GM23338 (cell line): ENCODE results near the gene C8G. TPM values are rescaled to one million over a fixed set of nuclear protein-coding genes. Genes with fewer than 3 reads are reported as not detected.

Experiments
- ATAC-seq: fragments of 200-7000 bp; cut with Tn5 transposase; 3 replicates; pipeline ENCODE4 v1.9.1; 2020
- DNase-seq: peaks from one replicate; pipeline ENCODE4 v3.0.0-alpha.2; 2015; ENCODE audit warnings: low spot score
- H2AFZ ChIP-seq: fragments of 200-600 bp; sonication (generic); 2 replicates; pipeline ENCODE4 v1.8.0; 2016; ENCODE audit warnings: antibody characterized with exemption, mild to moderate bottlenecking, moderate library complexity
- H3F3A ChIP-seq: fragments of 200-600 bp; sonication (generic); replicated peaks from 2 replicates; pipeline ENCODE4 v1.8.0; 2017; ENCODE audit warnings: antibody characterized with exemption, mixed run types, low read depth
- H3K27ac ChIP-seq: fragments of 200-600 bp; sonication (generic); 2 replicates; pipeline ENCODE4 v1.6.1; 2016; ENCODE audit warnings: low read depth
- H3K27me3 ChIP-seq: fragments of 200-600 bp; sonication (generic); 2 replicates; pipeline ENCODE4 v1.8.0; 2016; ENCODE audit warnings: mild to moderate bottlenecking, mixed run types, moderate library complexity; ENCODE audit not compliant: insufficient read depth
- H3K36me3 ChIP-seq: fragments of 200-600 bp; sonication (generic); 2 replicates; pipeline ENCODE4 v1.8.0; 2016; ENCODE audit warnings: mild to moderate bottlenecking; ENCODE audit not compliant: insufficient read depth
- H3K4me1 ChIP-seq: fragments of 200-600 bp; sonication (generic); 2 replicates; pipeline ENCODE4 v1.8.0; 2016; ENCODE audit warnings: mild to moderate bottlenecking, moderate library complexity; ENCODE audit not compliant: insufficient read depth
- H3K4me2 ChIP-seq: fragments of 200-600 bp; sonication (generic); 2 replicates; pipeline ENCODE4 v1.7.1; 2017; ENCODE audit warnings: mixed run types
- H3K4me3 ChIP-seq: fragments of 200-600 bp; sonication (generic); 2 replicates; pipeline ENCODE4 v1.6.1; 2016; ENCODE audit warnings: mixed run types
- H3K79me2 ChIP-seq: fragments of 200-600 bp; sonication (generic); replicated peaks from 2 replicates; pipeline ENCODE4 v1.8.0; 2017; ENCODE audit warnings: mild to moderate bottlenecking; ENCODE audit not compliant: insufficient read depth
- H3K9me2 ChIP-seq: fragments of 200-600 bp; sonication (generic); 2 replicates; pipeline ENCODE4 v1.8.0; 2017; ENCODE audit not compliant: insufficient read depth
- H4K20me1 ChIP-seq: fragments of 200-600 bp; sonication (generic); replicated peaks from 2 replicates; pipeline ENCODE4 v1.8.0; 2017; ENCODE audit warnings: mild to moderate bottlenecking; ENCODE audit not compliant: insufficient read depth
- H3K27ac Mint-ChIP-seq: 2 replicates; pipeline ENCODE4 v1.8.0; 2020; ENCODE audit warnings: inconsistent platforms, mild to moderate bottlenecking, moderate library complexity, mixed read lengths
- H3K27me3 Mint-ChIP-seq: 3 replicates; pipeline ENCODE4 v1.8.0; 2022; ENCODE audit warnings: low read depth, mild to moderate bottlenecking, moderate library complexity, mixed read lengths, inconsistent platforms; ENCODE audit not compliant: insufficient read depth, poor library complexity
- H3K36me3 Mint-ChIP-seq: 3 replicates; pipeline ENCODE4 v1.8.0; 2021; ENCODE audit warnings: low read depth, mild to moderate bottlenecking, inconsistent platforms, moderate library complexity, mixed read lengths
- H3K4me1 Mint-ChIP-seq: 3 replicates; pipeline ENCODE4 v1.8.0; 2020; ENCODE audit warnings: mild to moderate bottlenecking, inconsistent platforms, mixed read lengths
- H3K4me3 Mint-ChIP-seq: 3 replicates; pipeline ENCODE4 v1.8.0; 2021; ENCODE audit warnings: moderate library complexity, mild to moderate bottlenecking, inconsistent platforms, mixed read lengths
- H3K9me3 Mint-ChIP-seq: 3 replicates; pipeline ENCODE4 v1.8.0; 2020; ENCODE audit warnings: moderate library complexity, mild to moderate bottlenecking, inconsistent platforms, mixed read lengths
- CREB1 ChIP-seq: fragments of 250-450 bp; sonication (Bioruptor Pico); IDR thresholded peaks from 2 replicates; pipeline ENCODE4 v1.5.0; 2020; ENCODE audit warnings: low read depth, mild to moderate bottlenecking, moderate library complexity
- ETS1 ChIP-seq: IDR thresholded peaks from 2 replicates; pipeline ENCODE4 v1.6.1; 2016; ENCODE audit warnings: antibody characterized with exemption
- EZH2 ChIP-seq: fragments of 200-600 bp; sonication (generic); IDR thresholded peaks from one replicate; pipeline ENCODE4 v1.8.0; 2017; ENCODE audit warnings: antibody characterized with exemption, mild to moderate bottlenecking, low read depth; ENCODE audit not compliant: unreplicated experiment
- EZH2phosphoT487 ChIP-seq: fragments of 200-600 bp; sonication (generic); IDR thresholded peaks from one replicate; pipeline ENCODE4 v1.8.1; 2018; ENCODE audit warnings: antibody characterized with exemption; ENCODE audit not compliant: unreplicated experiment
- JUNB ChIP-seq: IDR thresholded peaks from one replicate; pipeline ENCODE4 v1.6.1; 2016; ENCODE audit warnings: antibody characterized with exemption; ENCODE audit not compliant: unreplicated experiment
- NANOG ChIP-seq: IDR thresholded peaks from 2 replicates; pipeline ENCODE4 v1.6.1; 2016; ENCODE audit warnings: antibody characterized with exemption, borderline replicate concordance
- POLR2AphosphoS5 ChIP-seq: IDR thresholded peaks from 2 replicates; pipeline ENCODE4 v1.6.1; 2016; ENCODE audit warnings: antibody characterized with exemption, low read depth
- STAT1 ChIP-seq: IDR thresholded peaks from one replicate; pipeline ENCODE4 v1.6.1; 2016; ENCODE audit warnings: antibody characterized with exemption; ENCODE audit not compliant: unreplicated experiment
- ZNF114 ChIP-seq: fragments of 250-450 bp; sonication (Bioruptor Pico); IDR thresholded peaks from 2 replicates; pipeline ENCODE4 v1.5.0; 2020; ENCODE audit warnings: mild to moderate bottlenecking, moderate library complexity
- ZNF331 ChIP-seq: fragments of 250-450 bp; sonication (Bioruptor Pico); IDR thresholded peaks from 2 replicates; pipeline ENCODE4 v1.5.0; 2020; ENCODE audit warnings: low read depth, mild to moderate bottlenecking, moderate library complexity
- ZNF462 ChIP-seq: fragments of 250-450 bp; sonication (Bioruptor Pico); IDR thresholded peaks from 2 replicates; pipeline ENCODE4 v1.5.0; 2020; ENCODE audit warnings: mild to moderate bottlenecking, moderate library complexity
- polyA plus RNA-seq: library from polyadenylated mRNA; unstranded; fragments of >200 nt; fragmentation: Nextera tagmentation; extraction: Ambion mirVana; gene quantifications from 2 replicates; pipeline ENCODE4 v1.2.1, GENCODE V29; 2016
- total RNA-seq: library from RNA; depleted of rRNA; stranded (reverse); fragments of >200 nt; shearing (Covaris generic); gene quantifications from 2 replicates; pipeline ENCODE4 v1.2.3, GENCODE V29; 2014
- TF ChIP-seq, protein P1 (sequence below), 2 experiments: fragments of 200-600 bp in 1 of 2; sonication (generic) in 1 of 2; conservative IDR thresholded peaks; 2 replicates each; pipeline versions ENCODE4 v1.5.1 to v1.6.1; 2016 to 2017; ENCODE audit warnings: antibody characterized with exemption in 2 of 2, low read depth in 2 of 2, mild to moderate bottlenecking in 2 of 2, moderate library complexity in 1 of 2
- TF ChIP-seq, protein P2 (sequence below): IDR thresholded peaks from one replicate; pipeline ENCODE4 v1.6.1; 2018; ENCODE audit warnings: antibody characterized with exemption; ENCODE audit not compliant: unreplicated experiment

The C8G gene
- total and polyA plus RNA-seq, 2 experiments from 2014 or later = not detected

DNA sequence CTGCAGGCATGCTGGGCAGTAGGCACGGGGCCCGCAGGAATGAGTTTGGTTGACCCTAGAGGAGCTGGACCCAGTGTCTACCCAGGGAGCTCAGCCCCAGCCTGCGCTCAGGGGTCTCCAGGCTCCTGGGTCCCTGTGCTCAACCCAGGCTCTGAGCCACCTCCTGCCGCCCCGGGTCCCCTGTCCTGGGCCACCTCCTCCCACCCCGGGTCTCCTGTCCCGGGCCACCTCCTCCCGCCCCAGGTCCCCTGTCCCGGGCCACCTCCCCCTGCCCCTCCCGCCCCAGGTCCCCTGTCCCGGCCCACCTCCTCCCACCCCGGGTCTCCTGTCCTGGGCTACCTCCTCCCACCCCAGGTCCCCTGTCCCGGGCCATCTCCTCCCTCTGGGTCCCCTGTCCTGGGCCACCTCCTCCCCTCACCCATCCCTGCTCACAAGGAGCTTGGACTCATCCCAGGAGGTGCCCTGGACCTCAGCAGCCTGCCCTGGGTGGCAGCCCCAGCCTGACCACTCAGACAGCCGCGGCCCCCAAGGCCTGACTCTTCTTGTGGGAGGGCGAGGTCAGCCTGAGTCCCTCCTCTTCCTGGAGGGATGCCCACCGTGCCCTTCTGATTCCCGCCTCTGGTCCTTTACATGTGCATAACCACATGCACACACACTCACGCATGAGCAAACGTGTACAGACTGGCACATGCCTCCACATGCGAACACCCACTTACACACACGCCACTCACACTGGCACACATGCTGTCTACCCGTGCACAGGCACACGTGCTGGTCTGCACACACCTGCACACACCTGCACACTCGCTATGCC lies 9.4 kb downstream of the C8G start:
- H3K4me1 Mint-ChIP-seq = no peaks in the 10 kb centered on the region; the same call in 2 of the 3 replicates
- H3K4me3 Mint-ChIP-seq = no peak overlapping the region
- ATAC-seq (no peak), DNase-seq (no peak)
- Histone ChIP-seq H3K9me2 (0 out of 2 replicates have a peak, but pooled peaks cover 6% of the 10 kb centered on the region), H3K4me3 (no peak overlapping the region), H3K4me2 (no peak overlapping the region), H3K27ac (no peak overlapping the region), H3K4me1 (no peaks in the 10 kb centered on the region; the same call in 1 of the 2 replicates), H3K36me3 (no peaks in the 10 kb centered on the region), H4K20me1 (no peaks in the 10 kb centered on the region), H2AFZ (no peak overlapping the region), H3K79me2 (no peaks in the 10 kb centered on the region), H3K27me3 (no peaks in the 10 kb centered on the region), H3F3A (no peaks in the 10 kb centered on the region)
- H3K27me3 Mint-ChIP-seq = peaks cover 7% of the 10 kb centered on the region
- no peak for TF ChIP-seq NANOG
- no peak for TF ChIP-seq ETS1
- TF ChIP-seq ZNF462 = no peak
- no peak for TF ChIP-seq ZNF114 (CRISPR knock-in tag)
- TF ChIP-seq, protein P1, sequence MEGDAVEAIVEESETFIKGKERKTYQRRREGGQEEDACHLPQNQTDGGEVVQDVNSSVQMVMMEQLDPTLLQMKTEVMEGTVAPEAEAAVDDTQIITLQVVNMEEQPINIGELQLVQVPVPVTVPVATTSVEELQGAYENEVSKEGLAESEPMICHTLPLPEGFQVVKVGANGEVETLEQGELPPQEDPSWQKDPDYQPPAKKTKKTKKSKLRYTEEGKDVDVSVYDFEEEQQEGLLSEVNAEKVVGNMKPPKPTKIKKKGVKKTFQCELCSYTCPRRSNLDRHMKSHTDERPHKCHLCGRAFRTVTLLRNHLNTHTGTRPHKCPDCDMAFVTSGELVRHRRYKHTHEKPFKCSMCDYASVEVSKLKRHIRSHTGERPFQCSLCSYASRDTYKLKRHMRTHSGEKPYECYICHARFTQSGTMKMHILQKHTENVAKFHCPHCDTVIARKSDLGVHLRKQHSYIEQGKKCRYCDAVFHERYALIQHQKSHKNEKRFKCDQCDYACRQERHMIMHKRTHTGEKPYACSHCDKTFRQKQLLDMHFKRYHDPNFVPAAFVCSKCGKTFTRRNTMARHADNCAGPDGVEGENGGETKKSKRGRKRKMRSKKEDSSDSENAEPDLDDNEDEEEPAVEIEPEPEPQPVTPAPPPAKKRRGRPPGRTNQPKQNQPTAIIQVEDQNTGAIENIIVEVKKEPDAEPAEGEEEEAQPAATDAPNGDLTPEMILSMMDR (conservative IDR thresholded peaks at IDR 0.05; ENCODE audit: low read depth in 2 of 2) = no peak
- no peak for TF ChIP-seq EZH2phosphoT487
- TF ChIP-seq EZH2 = no peak
- TF ChIP-seq, protein P2, sequence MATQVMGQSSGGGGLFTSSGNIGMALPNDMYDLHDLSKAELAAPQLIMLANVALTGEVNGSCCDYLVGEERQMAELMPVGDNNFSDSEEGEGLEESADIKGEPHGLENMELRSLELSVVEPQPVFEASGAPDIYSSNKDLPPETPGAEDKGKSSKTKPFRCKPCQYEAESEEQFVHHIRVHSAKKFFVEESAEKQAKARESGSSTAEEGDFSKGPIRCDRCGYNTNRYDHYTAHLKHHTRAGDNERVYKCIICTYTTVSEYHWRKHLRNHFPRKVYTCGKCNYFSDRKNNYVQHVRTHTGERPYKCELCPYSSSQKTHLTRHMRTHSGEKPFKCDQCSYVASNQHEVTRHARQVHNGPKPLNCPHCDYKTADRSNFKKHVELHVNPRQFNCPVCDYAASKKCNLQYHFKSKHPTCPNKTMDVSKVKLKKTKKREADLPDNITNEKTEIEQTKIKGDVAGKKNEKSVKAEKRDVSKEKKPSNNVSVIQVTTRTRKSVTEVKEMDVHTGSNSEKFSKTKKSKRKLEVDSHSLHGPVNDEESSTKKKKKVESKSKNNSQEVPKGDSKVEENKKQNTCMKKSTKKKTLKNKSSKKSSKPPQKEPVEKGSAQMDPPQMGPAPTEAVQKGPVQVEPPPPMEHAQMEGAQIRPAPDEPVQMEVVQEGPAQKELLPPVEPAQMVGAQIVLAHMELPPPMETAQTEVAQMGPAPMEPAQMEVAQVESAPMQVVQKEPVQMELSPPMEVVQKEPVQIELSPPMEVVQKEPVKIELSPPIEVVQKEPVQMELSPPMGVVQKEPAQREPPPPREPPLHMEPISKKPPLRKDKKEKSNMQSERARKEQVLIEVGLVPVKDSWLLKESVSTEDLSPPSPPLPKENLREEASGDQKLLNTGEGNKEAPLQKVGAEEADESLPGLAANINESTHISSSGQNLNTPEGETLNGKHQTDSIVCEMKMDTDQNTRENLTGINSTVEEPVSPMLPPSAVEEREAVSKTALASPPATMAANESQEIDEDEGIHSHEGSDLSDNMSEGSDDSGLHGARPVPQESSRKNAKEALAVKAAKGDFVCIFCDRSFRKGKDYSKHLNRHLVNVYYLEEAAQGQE = no peak
- no peak for TF ChIP-seq STAT1
- TF ChIP-seq CREB1 = no peak
- TF ChIP-seq JUNB = no peak
- no peak for TF ChIP-seq ZNF331 (CRISPR knock-in tag)
- no peak for TF ChIP-seq POLR2AphosphoS5
- no peak overlapping the region for H3K27ac Mint-ChIP-seq
- H3K9me3 Mint-ChIP-seq = peaks cover 4% of the 10 kb centered on the region; the same call in 2 of the 3 replicates
- H3K36me3 Mint-ChIP-seq = no peaks in the 10 kb centered on the region; the same call in 2 of the 3 replicates
